Cardiac fibroblast (primary cell): ENCODE results near the gene SLC12A3.
"Not testable (repeated sequence)": the region's sequence is repeated elsewhere in the genome, so short reads cannot be mapped to it uniquely, and the experiment has no call there.

Source experiments
- DNase-seq, 2 donors: peaks; one replicate each; pipeline versions ENCODE4 v3.0.0 to v3.0.0-alpha.2; 2010; ENCODE audit warnings: low read depth in 2 of 2
- H3K4me3 ChIP-seq, 2 donors: replicated peaks in 1 of 2; 1 replicate in 1 of 2; 2 replicates in 1 of 2; pipeline ENCODE4 v1.5.1; 2011; ENCODE audit warnings: low read depth in 2 of 2, low read length in 2 of 2, mild to moderate bottlenecking in 2 of 2, moderate library complexity in 1 of 2
- TF ChIP-seq, protein P1 (sequence below): IDR thresholded peaks from one replicate; pipeline ENCODE4 v1.5.1; 2011; ENCODE audit warnings: low read depth, mild to moderate bottlenecking, low read length, inconsistent platforms

The SLC12A3 gene

DNA sequence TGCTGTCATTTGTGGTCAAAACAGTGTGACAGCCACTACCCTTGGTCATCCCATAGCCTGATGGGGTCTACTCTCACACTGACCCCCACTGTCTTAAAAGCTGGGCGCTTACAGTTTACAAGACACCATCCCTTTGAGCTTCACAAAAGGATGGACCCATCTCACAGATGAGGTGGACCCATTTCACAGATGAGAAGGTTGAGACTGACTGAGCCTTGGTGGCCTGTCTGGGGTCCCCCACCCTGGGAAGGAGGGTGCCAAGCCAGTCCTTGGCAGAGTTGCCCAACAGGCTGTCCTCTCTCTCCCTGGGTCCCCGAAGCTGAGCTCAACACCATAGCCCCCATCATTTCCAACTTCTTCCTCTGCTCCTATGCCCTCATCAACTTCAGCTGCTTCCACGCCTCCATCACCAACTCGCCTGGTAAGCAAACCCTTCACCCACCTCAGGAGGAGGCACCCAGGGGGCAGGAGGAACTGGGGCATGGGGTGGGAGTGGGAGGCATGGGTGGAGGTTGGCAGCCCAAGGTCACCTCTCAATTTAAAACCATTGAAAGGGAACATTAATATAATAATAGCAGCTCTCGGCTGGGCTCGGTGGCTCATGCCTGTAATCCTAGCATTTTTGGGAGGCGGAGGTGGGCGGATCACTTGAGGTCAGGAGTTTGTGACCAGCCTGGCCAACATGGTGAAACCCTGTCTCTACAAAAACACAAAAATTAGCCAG, 17.2 kb downstream of the SLC12A3 start:
- DNase-seq, result no peak
- TF ChIP-seq, protein P1, sequence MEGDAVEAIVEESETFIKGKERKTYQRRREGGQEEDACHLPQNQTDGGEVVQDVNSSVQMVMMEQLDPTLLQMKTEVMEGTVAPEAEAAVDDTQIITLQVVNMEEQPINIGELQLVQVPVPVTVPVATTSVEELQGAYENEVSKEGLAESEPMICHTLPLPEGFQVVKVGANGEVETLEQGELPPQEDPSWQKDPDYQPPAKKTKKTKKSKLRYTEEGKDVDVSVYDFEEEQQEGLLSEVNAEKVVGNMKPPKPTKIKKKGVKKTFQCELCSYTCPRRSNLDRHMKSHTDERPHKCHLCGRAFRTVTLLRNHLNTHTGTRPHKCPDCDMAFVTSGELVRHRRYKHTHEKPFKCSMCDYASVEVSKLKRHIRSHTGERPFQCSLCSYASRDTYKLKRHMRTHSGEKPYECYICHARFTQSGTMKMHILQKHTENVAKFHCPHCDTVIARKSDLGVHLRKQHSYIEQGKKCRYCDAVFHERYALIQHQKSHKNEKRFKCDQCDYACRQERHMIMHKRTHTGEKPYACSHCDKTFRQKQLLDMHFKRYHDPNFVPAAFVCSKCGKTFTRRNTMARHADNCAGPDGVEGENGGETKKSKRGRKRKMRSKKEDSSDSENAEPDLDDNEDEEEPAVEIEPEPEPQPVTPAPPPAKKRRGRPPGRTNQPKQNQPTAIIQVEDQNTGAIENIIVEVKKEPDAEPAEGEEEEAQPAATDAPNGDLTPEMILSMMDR, result no peak
- no peak overlapping the region for H3K4me3 ChIP-seq

DNA sequence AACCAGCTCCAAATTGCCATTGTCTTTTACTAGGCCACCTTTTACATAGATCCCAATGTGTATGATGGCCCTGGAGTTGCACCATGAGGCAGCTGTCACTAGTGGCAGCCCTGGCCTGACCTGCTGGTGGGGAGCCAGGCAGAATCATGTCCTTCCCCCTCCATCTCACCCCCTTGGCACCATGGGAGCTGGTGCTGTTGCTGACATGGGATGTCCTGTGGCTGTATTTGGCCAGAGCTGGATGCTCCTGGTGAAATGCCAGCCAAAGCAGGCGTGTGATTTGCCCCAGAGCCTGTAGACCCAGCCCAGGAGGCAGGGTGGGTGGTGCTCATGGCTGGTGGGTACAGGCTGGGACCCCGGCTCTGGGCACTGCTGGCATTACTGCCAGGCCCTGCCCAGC, 18.6 kb downstream of the SLC12A3 start:
- TF ChIP-seq, protein P1, result no peak
- H3K4me3 ChIP-seq, result no peak overlapping the region
- DNase-seq, result no peak

DNA sequence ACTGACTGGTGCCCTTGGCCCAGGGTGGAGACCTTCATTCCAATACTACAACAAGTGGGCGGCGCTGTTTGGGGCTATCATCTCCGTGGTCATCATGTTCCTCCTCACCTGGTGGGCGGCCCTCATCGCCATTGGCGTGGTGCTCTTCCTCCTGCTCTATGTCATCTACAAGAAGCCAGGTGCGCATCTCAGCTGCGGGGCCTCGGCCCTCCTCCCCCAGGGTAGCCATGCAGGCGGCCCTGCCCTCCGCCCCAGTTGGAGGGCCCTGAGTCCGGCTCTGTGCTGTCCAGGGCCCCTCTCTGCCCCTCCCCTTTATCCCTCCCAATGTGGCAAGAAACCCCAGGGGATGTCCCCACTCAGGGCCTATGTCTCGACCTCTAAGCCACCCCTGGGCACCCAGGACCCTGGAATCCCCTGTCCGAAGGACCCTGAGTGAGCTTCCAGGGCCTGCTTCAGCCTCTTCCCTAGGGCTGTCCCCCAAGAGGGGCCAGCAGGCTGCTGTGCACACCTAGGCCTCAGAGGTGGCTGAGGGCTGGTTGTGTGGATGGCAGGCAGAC, 19.1 kb downstream of the SLC12A3 start:
- no peak for DNase-seq
- TF ChIP-seq, protein P1, result no peak
- no peak overlapping the region for H3K4me3 ChIP-seq

DNA sequence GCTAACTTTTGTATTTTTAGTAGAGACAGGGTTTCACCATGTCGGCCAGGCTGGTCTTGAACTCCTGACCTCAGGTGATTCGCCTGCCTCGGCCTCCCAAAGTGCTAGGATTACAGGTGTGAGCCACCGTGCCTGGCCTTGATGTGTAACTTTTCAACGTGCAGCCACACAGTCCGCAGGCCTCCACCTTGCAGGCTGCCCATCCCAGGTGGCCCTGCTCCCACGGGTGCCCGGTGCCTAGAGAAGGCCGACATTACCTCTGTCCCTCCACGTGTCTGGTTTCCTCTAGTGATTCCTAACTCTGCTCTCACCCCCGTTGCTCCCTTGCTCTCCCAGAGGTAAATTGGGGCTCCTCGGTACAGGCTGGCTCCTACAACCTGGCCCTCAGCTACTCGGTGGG, 19.9 kb downstream of the SLC12A3 start:
- not testable (repeated sequence) for H3K4me3 ChIP-seq, DNase-seq

DNA sequence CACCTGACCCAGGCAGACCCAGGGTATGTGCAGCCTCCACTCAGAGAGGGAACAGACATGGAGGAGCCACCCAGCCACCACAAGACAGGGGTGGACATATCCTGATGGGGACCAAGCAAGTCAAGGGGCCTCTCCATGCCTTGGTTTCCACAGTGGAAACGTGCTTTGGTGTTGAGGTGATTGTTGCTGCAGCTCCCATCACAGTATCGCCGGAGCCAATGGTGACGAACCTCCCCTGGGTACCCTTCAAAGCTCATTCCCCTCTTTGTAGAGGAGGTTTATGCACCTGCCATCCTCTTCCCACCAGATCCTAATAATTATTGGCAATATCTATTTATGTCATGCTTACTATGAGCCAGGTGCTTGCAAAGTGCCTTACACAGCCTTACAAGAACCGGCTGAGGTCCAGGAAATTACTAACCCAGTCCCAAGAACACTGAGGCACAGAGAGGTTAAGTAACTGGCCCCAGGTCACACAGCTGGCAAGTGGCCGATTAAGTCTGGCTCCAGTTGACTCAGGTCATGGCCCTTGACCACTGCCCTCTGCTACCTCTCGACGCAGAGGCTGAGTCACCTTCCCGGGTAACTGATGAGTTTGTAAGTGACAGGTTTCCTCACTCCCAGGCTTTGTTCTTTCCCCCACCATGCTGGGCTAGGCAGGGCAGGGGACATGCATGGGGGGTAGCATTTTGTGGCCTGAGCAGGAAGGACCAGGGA, 20.6 kb downstream of the SLC12A3 start:
- no peak for DNase-seq
- H3K4me3 ChIP-seq, result no peak overlapping the region
- TF ChIP-seq, protein P1, result no peak

DNA sequence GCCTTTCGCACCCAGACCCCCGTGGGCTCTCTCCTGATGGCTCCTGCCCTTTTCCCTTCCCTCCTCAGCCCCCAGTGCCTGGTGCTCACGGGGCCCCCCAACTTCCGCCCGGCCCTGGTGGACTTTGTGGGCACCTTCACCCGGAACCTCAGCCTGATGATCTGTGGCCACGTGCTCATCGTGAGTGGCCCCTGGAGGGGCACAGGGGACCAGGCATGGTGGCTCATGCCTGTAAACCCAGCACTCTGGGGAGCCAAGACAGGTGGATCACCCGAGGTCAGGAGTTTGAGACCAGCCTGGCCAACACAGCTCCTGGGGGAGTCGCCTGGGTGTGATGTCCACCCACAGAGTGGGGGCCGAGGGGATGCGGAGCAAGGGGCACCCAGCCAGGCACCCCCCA, 21.3 kb downstream of the SLC12A3 start:
- H3K4me3 ChIP-seq, result no peak overlapping the region
- TF ChIP-seq, protein P1, result no peak
- DNase-seq, result no peak

DNA sequence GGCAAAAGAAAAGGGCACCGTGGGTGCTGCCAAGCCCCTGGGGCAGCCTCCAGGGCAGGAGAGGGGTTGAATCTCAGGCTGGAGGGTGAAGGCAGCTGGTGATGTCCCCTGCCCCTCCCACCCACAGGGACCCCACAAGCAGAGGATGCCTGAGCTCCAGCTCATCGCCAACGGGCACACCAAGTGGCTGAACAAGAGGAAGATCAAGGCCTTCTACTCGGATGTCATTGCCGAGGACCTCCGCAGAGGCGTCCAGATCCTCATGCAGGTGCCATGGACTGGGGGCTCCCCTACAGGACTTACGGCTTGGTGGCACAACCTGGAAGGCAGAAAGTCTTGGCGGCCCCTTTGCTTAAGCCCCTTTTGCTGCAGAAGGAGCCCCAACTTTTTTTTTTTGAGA, 21.8 kb downstream of the SLC12A3 start:
- TF ChIP-seq, protein P1, result no peak
- no peak overlapping the region for H3K4me3 ChIP-seq

More for the DNA sequence above, 21.8 kb downstream of the SLC12A3 start:
- DNase-seq, result no peak
